ENCODE data around the gene ZNF248.

The ZNF248 gene

DNA sequence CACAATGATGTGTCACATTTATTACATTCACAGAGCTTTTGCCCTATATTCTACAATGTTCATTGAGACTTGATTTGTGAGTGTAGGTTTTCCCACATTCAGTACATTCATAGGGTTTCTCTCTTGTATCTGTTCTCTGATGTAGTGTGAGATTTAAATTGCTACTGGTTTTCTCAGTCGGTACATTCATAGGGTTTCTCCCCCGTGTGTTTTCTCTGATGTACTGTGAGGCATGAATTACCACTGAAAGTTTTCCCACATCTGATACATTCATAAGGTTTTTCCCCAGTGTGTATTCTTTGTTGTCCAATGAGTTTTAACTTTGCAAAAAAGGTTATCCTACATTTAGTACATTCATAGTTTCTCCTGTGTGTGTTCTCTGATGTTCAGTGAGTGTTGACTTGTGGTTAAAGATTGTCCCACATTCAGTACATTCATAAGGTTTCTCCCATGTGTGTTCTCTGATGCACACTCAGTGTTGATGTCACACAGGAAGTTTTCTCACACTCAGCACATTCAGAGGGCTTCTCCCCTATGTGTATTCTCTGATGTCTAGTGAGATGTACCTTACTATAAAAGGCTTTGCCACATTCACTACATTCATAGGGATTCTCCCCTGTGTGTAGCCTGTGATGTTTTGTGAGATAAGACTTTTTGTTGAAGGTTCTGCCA lies 63.0 kb downstream of the ZNF248 start:
- ATAC-seq (ENCODE audit: low read depth): no peak
- Mint-ChIP-seq H3K27ac (no peak overlapping the region), H3K4me3 (no peak overlapping the region), H3K9me3 (peaks cover 20% of the 10 kb centered on the region), H3K36me3 (peaks cover 24% of the 10 kb centered on the region), H3K4me1 (no peaks in the 10 kb centered on the region), H3K27me3 (no peaks in the 10 kb centered on the region)
- no peak for DNase-seq (ENCODE audit: low spot score in 2 of 2)

DNA sequence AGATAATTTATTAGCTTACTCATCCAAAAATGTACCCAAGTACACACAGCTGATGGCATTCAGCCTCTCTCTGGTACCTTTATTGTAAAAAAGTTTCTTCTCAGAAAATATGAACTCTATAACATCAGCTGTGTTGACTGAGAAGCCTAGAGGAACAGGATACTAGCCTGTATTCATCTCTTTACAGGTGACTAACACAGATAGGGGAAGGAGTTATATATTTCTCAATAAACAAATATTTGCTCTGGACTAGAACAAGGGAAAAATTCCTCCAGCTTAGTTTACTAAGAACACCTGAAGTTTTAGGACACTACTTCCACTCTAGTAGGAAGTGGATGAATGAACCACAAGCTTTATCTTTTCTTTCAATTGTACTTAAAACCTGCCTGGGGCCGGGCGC lies 67.8 kb downstream of the ZNF248 start:
- no peak overlapping the region for H3K4me3 Mint-ChIP-seq
- no peak for ATAC-seq (ENCODE audit: low read depth)
- peaks cover 10% of the 10 kb centered on the region for H3K9me3 Mint-ChIP-seq
- no peaks in the 10 kb centered on the region for H3K27me3 Mint-ChIP-seq
- no peak overlapping the region for H3K27ac Mint-ChIP-seq
- no peaks in the 10 kb centered on the region for H3K4me1 Mint-ChIP-seq
- no peak for DNase-seq (ENCODE audit: low spot score in 2 of 2)
- peaks cover 21% of the 10 kb centered on the region for H3K36me3 Mint-ChIP-seq

DNA sequence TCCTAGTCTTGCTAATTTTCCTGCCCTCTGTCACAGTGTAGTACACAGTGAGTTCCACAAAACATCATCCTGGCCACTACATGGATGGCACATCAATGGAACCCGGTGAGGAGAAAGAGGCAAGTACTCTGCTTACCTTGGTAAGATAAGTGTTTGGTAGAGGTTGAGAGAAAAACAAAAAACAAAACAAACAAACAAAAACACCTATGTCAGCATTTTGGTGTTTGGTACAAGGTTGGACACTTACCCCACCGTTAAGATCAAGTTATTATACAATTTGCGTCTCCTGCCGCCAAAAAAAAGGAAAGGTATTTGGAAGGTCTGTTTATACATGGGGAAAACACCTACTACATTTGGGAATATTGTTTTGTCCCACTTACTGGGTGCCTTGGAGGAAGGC lies 72.7 kb downstream of the ZNF248 start:
- ATAC-seq (ENCODE audit: low read depth): no peak
- H3K36me3 Mint-ChIP-seq: peaks cover 10% of the 10 kb centered on the region
- no peak overlapping the region for H3K4me3 Mint-ChIP-seq
- no peaks in the 10 kb centered on the region for H3K4me1 Mint-ChIP-seq
- no peak overlapping the region for H3K27ac Mint-ChIP-seq
- peaks cover 2% of the 10 kb centered on the region for H3K9me3 Mint-ChIP-seq
- no peaks in the 10 kb centered on the region for H3K27me3 Mint-ChIP-seq
- DNase-seq (ENCODE audit: low spot score in 2 of 2): no peak

DNA sequence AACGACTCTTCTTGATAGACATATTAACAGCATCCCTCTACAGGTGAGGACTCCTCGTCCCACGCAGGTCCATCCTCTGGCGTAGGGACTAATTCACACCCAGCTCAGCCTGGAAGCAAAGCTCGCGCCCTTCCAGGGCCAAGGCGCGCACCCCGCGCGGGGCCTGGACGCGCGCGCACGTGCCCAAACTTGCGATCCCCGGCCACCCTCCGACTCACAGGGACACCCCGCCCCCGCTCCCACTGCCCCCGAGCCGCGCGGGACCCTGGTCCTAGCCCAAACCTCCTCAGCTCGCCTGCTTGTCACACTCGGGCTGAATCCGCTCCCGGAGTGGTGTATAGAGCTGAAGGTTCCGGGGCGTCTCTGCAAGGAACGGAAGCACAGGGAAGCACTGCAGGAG lies 76.9 kb downstream of the ZNF248 start:
- ATAC-seq (ENCODE audit: low read depth): no peak

DNA sequence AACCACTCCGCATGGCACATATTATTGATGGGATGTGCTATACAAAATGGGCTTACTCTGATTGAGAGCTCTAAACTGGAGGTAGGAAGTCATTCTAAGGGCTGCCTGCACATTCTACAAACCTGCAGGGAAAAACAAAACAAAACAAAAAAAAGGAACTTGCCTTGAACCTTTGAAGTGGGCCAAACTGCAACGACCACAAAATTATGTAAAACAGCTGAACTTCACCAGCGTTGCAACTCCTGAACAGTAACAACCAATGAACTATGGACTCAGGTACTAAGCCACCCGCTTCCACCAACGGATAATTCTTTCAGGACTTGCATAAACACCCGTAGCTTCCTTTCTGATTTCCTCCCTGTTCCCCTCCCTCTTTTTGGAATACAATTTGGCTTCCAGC lies 80.4 kb downstream of the ZNF248 start:
- Mint-ChIP-seq H3K36me3 (peaks cover 3% of the 10 kb centered on the region), H3K27ac (no peak overlapping the region), H3K4me3 (no peak overlapping the region), H3K9me3 (no peaks in the 10 kb centered on the region), H3K4me1 (no peaks in the 10 kb centered on the region), H3K27me3 (no peaks in the 10 kb centered on the region)
- no peak for DNase-seq (ENCODE audit: low spot score in 2 of 2)
- ATAC-seq (ENCODE audit: low read depth): no peak

More for the DNA sequence above, 76.9 kb downstream of the ZNF248 start:
- no peaks in the 10 kb centered on the region for H3K4me1 Mint-ChIP-seq
- DNase-seq (ENCODE audit: low spot score in 2 of 2): no peak
- no peak overlapping the region for H3K27ac Mint-ChIP-seq
- H3K4me3 Mint-ChIP-seq: no peak overlapping the region
- H3K9me3 Mint-ChIP-seq: no peaks in the 10 kb centered on the region
- H3K27me3 Mint-ChIP-seq: no peaks in the 10 kb centered on the region
- H3K36me3 Mint-ChIP-seq: peaks cover 6% of the 10 kb centered on the region

DNA sequence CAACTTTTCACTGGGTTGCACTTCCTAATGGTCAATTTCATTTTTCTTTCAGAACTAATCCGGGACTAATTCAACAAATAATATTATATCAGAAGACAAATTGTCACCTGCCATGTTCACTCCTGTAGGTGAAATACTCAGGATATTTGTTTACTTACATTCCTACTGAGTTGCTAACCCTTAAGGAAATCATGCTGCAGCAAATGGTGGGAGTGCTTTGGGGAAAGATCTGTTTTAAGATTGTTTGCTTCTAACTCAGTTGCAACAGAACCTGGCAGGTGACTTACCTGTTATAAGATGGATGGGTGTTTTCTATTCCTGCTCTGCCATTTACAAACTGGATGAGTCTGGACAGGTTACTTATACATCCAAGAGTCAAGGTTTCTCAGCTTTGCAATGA lies 81.8 kb downstream of the ZNF248 start:
- Mint-ChIP-seq H3K27me3 (no peaks in the 10 kb centered on the region), H3K36me3 (peaks cover 3% of the 10 kb centered on the region), H3K9me3 (no peaks in the 10 kb centered on the region), H3K4me3 (no peak overlapping the region), H3K4me1 (no peaks in the 10 kb centered on the region), H3K27ac (no peak overlapping the region)
- DNase-seq (ENCODE audit: low spot score in 2 of 2) (no peak), ATAC-seq (ENCODE audit: low read depth) (no peak)

DNA sequence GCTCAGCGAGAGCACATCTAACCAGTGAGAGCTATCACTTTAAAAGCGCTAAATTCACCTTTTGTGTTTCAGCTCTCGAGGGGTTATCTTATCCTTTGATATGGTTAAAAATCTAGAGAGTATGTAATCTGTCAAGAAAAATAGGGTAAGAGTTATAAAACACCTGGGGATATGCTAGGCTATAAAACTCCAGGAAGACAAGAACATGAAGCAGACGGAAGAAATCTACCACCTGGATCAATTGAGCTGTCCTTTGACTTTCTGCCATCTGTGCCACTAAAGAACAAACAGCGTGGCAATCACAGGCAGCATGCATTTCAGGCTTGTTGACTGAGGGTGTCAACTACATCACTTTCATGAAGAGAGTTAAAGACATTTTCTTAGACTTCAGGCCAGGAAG lies 83.1 kb downstream of the ZNF248 start:
- DNase-seq (ENCODE audit: low spot score in 2 of 2) (no peak), ATAC-seq (ENCODE audit: low read depth) (no peak)
- Mint-ChIP-seq H3K27ac (no peak overlapping the region), H3K27me3 (no peaks in the 10 kb centered on the region), H3K4me1 (no peaks in the 10 kb centered on the region), H3K4me3 (no peak overlapping the region), H3K36me3 (peaks cover 3% of the 10 kb centered on the region), H3K9me3 (no peaks in the 10 kb centered on the region)

DNA sequence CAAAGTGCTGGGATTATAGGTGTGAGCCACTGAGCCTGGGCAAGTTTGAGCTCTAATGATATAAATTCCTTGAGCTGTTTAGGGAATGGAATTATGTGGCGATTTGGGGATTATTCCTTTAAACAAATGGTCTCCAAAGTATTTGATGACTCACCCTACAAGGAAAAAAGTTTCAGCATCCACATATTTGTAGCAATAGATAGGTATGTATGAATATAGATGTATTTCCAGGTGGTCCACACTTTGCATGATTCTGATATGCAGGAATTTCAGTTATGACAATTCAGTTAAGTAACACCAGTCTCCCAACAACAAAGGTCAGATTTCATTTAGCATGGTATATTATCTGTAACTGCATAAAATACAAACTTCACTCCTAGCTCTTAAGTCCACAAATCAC lies 92.2 kb downstream of the ZNF248 start:
- H3K27ac Mint-ChIP-seq: no peak overlapping the region
- no peaks in the 10 kb centered on the region for H3K4me1 Mint-ChIP-seq
- ATAC-seq (ENCODE audit: low read depth) (no peak), DNase-seq (ENCODE audit: low spot score in 2 of 2) (no peak)
- H3K9me3 Mint-ChIP-seq: peaks cover 21% of the 10 kb centered on the region
- no peak overlapping the region for H3K4me3 Mint-ChIP-seq
- H3K36me3 Mint-ChIP-seq: peaks cover 19% of the 10 kb centered on the region
- H3K27me3 Mint-ChIP-seq: no peaks in the 10 kb centered on the region

DNA sequence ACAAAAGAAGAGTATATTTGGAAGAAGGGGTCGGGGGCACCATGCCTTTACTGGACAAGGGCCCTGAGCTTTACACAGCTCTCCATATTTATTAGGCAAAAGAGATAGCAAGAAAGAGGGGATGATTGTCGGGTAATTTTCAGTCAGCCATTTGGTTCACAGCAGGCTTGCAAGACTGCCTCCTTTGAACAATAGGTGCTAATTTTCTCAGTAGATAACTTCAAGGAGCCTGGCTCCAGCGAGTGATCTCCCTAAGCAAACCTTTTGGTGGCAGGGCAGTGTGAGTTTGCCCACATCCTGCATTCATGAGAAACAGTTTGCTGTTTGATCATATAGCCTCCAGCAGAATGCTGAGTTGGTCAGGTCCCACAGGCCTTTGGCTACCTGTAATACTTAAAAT lies 94.3 kb downstream of the ZNF248 start:
- Mint-ChIP-seq H3K4me3 (no peak overlapping the region), H3K27ac (no peak overlapping the region), H3K27me3 (peaks cover 2% of the 10 kb centered on the region), H3K4me1 (no peaks in the 10 kb centered on the region), H3K36me3 (peaks cover 17% of the 10 kb centered on the region), H3K9me3 (peaks cover 17% of the 10 kb centered on the region)
- ATAC-seq (ENCODE audit: low read depth) (no peak), DNase-seq (ENCODE audit: low spot score in 2 of 2) (no peak)

DNA sequence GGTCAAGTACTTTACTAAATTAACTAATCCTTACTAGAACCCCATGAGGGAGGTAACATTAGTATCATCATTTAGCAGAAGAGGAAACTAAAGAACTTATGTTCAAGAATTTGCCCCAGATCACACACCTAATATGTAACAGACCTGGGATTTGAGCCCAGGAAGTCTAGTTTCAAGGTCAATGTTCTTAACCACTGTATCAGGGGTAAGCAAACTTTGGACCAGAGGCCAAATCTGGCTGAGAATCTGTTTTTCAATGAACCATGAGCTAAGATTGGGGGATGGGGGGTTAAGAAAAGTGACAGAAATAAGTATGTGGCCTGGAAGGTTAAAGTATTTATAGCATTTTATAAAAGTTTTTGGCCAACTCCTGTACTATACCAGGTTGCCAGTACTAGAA lies 95.1 kb downstream of the ZNF248 start:
- no peak overlapping the region for H3K4me3 Mint-ChIP-seq
- H3K9me3 Mint-ChIP-seq: peaks cover 14% of the 10 kb centered on the region
- no peaks in the 10 kb centered on the region for H3K4me1 Mint-ChIP-seq
- peaks cover 2% of the 10 kb centered on the region for H3K27me3 Mint-ChIP-seq
- H3K36me3 Mint-ChIP-seq: peaks cover 16% of the 10 kb centered on the region
- DNase-seq (ENCODE audit: low spot score in 2 of 2) (no peak), ATAC-seq (ENCODE audit: low read depth) (no peak)
- no peak overlapping the region for H3K27ac Mint-ChIP-seq

DNA sequence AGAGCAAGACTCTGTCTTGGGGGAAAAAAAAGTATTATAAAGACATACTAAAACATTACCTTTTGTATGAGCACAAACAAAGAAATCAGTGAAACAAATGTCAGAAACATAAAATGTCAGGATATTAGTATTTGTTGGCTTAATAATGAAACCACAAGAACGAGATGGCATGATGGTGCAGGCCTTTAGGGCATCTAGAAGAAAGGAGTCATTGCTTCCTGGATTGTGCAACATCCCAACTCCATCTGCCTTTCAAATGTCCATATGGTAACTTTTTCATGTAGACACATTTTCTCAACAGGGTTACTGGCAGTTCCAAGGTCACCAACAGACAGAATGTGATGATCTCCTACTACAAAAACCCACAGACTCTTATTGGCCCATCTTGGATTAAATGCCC lies 96.6 kb downstream of the ZNF248 start:
- peaks cover 13% of the 10 kb centered on the region for H3K36me3 Mint-ChIP-seq
- H3K27ac Mint-ChIP-seq: no peak overlapping the region
- peaks cover 10% of the 10 kb centered on the region for H3K9me3 Mint-ChIP-seq
- no peak for ATAC-seq (ENCODE audit: low read depth)
- H3K4me1 Mint-ChIP-seq: no peaks in the 10 kb centered on the region
- H3K4me3 Mint-ChIP-seq: no peak overlapping the region
- H3K27me3 Mint-ChIP-seq: peaks cover 2% of the 10 kb centered on the region
- DNase-seq (ENCODE audit: low spot score in 2 of 2): no peak

DNA sequence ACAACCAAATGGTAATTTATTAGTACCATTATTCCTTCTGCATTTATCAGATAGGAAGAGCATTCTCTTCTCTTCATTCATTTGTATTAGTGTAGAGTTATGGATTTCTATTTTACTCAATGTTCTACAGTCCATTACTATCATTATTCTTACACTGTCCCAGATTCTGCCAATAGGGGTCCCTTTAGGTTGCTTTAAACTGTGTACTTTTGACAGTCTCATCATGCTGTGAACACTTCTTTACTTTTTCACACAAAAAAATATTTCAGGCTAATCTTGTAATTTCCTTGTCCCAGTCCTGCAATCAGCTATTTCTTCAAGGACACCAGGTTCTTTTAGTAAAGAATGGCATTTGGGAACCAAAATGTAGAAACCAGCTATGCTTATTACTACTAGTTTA lies 99.3 kb downstream of the ZNF248 start:
- no peak overlapping the region for H3K27ac Mint-ChIP-seq
- no peak overlapping the region for H3K4me3 Mint-ChIP-seq
- peaks cover 8% of the 10 kb centered on the region for H3K9me3 Mint-ChIP-seq
- peaks cover 10% of the 10 kb centered on the region for H3K36me3 Mint-ChIP-seq
- H3K27me3 Mint-ChIP-seq: peaks cover 2% of the 10 kb centered on the region
- H3K4me1 Mint-ChIP-seq: no peaks in the 10 kb centered on the region
- ATAC-seq (ENCODE audit: low read depth) (no peak), DNase-seq (ENCODE audit: low spot score in 2 of 2) (no peak)

DNA sequence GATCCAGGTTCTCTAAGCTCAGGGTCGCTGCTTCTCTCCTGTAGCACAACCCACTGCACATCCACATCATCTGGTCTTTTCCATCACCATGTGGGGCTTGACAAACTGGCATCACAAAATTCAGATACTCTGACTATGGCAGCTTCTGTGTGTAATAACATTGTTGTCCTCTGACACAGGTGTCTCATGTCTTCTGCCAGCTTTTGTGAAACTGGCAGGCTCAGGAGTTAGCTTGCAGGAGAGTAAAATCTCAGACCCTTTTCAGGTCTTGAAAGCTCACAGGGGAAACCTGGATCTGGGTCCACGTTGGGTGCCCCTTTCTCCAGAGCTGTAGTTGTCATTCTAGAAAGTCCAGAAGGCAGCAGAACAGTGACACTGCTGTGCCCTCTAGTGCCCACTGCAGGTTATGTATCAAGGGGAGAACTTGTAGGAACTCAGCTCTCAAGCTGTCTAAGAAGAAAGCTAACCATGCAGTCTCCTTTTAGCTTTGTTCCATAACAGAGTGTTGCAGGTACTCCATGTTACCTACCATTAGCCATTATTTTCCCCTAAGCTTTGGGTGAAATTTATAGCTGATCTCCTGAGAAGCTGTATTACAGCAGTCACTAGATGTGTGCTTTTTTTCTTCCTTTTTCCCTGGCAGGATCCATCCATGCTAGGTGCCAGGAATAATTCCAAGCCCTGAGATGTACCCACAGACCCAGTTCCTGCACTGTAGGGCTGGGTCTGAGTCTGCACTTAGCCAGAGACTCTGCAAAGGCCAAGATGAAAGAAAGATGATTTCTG lies 102.7 kb downstream of the ZNF248 start:
- DNase-seq (ENCODE audit: low spot score in 2 of 2) (no peak), ATAC-seq (ENCODE audit: low read depth) (no peak)
- no peaks in the 10 kb centered on the region for H3K4me1 Mint-ChIP-seq
- H3K27me3 Mint-ChIP-seq: peaks cover 2% of the 10 kb centered on the region
- H3K36me3 Mint-ChIP-seq: peaks cover 6% of the 10 kb centered on the region
- H3K27ac Mint-ChIP-seq: no peak overlapping the region
- no peak overlapping the region for H3K4me3 Mint-ChIP-seq
- H3K9me3 Mint-ChIP-seq: peaks cover 2% of the 10 kb centered on the region

DNA sequence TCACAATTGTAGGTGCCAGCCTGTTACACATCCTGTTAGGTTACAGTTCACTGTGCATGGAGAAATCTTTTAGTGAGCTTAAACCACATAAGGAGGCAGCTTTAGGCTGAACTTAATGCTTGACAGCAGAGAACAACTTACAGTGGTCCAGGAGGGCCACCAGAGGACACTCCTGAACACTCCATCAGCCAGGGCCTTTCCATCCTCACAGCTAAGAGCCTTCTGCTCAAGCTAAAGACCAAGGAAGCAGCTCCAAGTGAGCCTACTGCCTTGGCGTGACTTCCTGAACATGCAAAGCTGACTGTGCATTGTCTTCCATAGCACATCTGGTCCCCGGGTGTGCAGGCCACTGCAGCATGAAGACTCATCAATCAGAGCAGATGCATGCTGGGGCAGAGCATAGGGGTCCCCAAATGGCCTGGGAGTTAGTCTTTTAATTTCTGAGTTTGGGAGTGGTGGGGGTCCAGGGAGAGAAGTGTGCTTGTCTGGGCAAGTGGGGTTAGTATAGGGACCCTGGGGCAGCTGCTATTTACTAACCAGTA lies 105.0 kb downstream of the ZNF248 start:
- Mint-ChIP-seq H3K9me3 (peaks cover 2% of the 10 kb centered on the region), H3K27me3 (no peaks in the 10 kb centered on the region), H3K4me1 (no peaks in the 10 kb centered on the region), H3K4me3 (no peak overlapping the region), H3K36me3 (peaks cover 2% of the 10 kb centered on the region), H3K27ac (no peak overlapping the region)
- no peak for ATAC-seq (ENCODE audit: low read depth)
- no peak for DNase-seq (ENCODE audit: low spot score in 2 of 2)
